ENCODE data around the gene UBE2K.

The UBE2K gene

DNA sequence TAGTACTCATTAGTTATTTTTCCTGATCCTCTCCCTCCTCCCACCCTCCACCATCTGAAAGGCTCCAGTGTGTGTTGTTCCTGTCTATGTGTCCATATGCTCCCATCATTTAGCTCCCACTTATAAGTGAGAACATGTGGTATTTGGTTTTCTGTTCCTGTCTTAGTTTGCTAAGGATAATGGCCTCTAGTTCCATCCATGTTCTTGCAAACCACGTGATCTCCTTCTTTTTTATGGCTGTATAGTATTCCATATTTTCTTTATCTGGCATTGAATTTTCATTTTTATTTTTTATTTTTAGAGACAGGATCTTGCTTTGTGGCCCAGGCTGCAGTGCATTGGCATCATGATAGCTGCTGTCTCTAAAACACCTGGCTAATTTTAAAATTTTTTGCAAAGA, 11.9 kb upstream of the UBE2K start:
- Histone ChIP-seq H3K4me3 (ENCODE audit: insufficient read depth in 1 of 2, low read depth in 1 of 2, low read length in 2 of 2) (no peak overlapping the region), H3K4me1 (ENCODE audit: control insufficient read depth, insufficient read depth, low read depth, low read length) (no peaks in the 10 kb centered on the region), H3K4me2 (ENCODE audit: low read length, poor library complexity, severe bottlenecking) (no peak overlapping the region), H3K23ac (ENCODE audit: low read length in 2 of 2) (no peak overlapping the region), H4K91ac (ENCODE audit: low read length) (no peak overlapping the region), H3K18ac (ENCODE audit: low read depth in 1 of 2, low read length in 2 of 2) (no peak overlapping the region), H2BK5ac (ENCODE audit: low read depth, low read length, poor library complexity, severe bottlenecking) (no peak overlapping the region), H2AFZ (ENCODE audit: low read depth, low read length) (no peak overlapping the region), H2AK5ac (ENCODE audit: low read length, severe bottlenecking) (no peak overlapping the region), H2BK120ac (ENCODE audit: low read depth, low read length) (no peak overlapping the region), H2BK12ac (ENCODE audit: low read length in 2 of 2) (no peak overlapping the region), H3K4ac (ENCODE audit: low read depth in 1 of 2, low read length in 2 of 2) (no peak overlapping the region), H3K27ac (ENCODE audit: low read length, poor library complexity, severe bottlenecking) (no peak overlapping the region), H3K14ac (ENCODE audit: low read length in 2 of 2) (no peak overlapping the region), H3K36me3 (ENCODE audit: control insufficient read depth in 1 of 2, insufficient read depth in 2 of 2, low read depth in 1 of 2, low read length in 2 of 2) (no peaks in the 10 kb centered on the region), H2BK15ac (ENCODE audit: low read depth, poor library complexity, severe bottlenecking) (no peak overlapping the region), H3K9me3 (ENCODE audit: control insufficient read depth, low read length) (no peaks in the 10 kb centered on the region), H3K79me1 (replicated peaks; ENCODE audit: low read length, poor library complexity, severe bottlenecking) (no peaks in the 10 kb centered on the region), H3K27me3 (ENCODE audit: control insufficient read depth in 1 of 2, insufficient read depth in 1 of 2, low read length in 2 of 2) (no peaks in the 10 kb centered on the region), H4K8ac (ENCODE audit: low read length) (no peak overlapping the region), H3K9ac (ENCODE audit: low read length) (no peak overlapping the region)
- DNase-seq = no peak
- no CpG with 5 or more reads among the region's 1 CpG for WGBS

DNA sequence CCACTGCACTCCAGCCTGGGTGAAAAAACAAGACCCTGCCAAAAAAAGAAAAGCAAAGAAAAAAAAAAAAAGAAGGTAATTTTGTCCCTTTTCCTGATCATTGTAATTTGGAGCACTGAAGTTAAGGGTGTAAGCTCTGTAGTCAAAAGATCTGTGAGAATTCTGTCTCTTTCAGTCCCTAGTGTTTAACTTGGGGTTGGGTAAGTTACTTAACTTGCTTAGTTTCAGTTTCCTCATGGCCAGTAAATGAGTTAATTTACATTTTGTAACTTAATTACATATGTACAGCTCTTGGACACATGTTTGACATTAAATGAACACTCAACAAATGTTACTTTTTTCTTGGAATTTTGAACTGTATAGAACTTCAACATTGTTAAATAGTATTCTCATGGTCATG, 10.9 kb upstream of the UBE2K start:
- no peaks in the 10 kb centered on the region for H3K27me3 ChIP-seq (ENCODE audit: control insufficient read depth in 1 of 2, insufficient read depth in 1 of 2, low read length in 2 of 2)
- no peak overlapping the region for H3K4ac ChIP-seq (ENCODE audit: low read depth in 1 of 2, low read length in 2 of 2)
- no peak overlapping the region for H3K18ac ChIP-seq (ENCODE audit: low read depth in 1 of 2, low read length in 2 of 2)
- H3K4me3 ChIP-seq (ENCODE audit: insufficient read depth in 1 of 2, low read depth in 1 of 2, low read length in 2 of 2) = no peak overlapping the region
- H2BK15ac ChIP-seq (ENCODE audit: low read depth, poor library complexity, severe bottlenecking) = no peak overlapping the region
- no peak overlapping the region for H3K23ac ChIP-seq (ENCODE audit: low read length in 2 of 2)
- no peak overlapping the region for H2AFZ ChIP-seq (ENCODE audit: low read depth, low read length)
- H3K9ac ChIP-seq (ENCODE audit: low read length) = no peak overlapping the region
- DNase-seq = no peak
- H2BK5ac ChIP-seq (ENCODE audit: low read depth, low read length, poor library complexity, severe bottlenecking) = no peak overlapping the region
- H3K36me3 ChIP-seq (ENCODE audit: control insufficient read depth in 1 of 2, insufficient read depth in 2 of 2, low read depth in 1 of 2, low read length in 2 of 2) = no peaks in the 10 kb centered on the region
- no peak overlapping the region for H3K4me2 ChIP-seq (ENCODE audit: low read length, poor library complexity, severe bottlenecking)
- no peaks in the 10 kb centered on the region for H3K4me1 ChIP-seq (ENCODE audit: control insufficient read depth, insufficient read depth, low read depth, low read length)
- H3K79me1 ChIP-seq (replicated peaks; ENCODE audit: low read length, poor library complexity, severe bottlenecking) = no peaks in the 10 kb centered on the region
- H4K91ac ChIP-seq (ENCODE audit: low read length) = no peak overlapping the region
- no peak overlapping the region for H2BK120ac ChIP-seq (ENCODE audit: low read depth, low read length)
- H4K8ac ChIP-seq (ENCODE audit: low read length) = no peak overlapping the region
- no peak overlapping the region for H3K14ac ChIP-seq (ENCODE audit: low read length in 2 of 2)
- no peaks in the 10 kb centered on the region for H3K9me3 ChIP-seq (ENCODE audit: control insufficient read depth, low read length)
- H3K27ac ChIP-seq (ENCODE audit: low read length, poor library complexity, severe bottlenecking) = no peak overlapping the region
- H2BK12ac ChIP-seq (ENCODE audit: low read length in 2 of 2) = no peak overlapping the region
- H2AK5ac ChIP-seq (ENCODE audit: low read length, severe bottlenecking) = no peak overlapping the region

DNA sequence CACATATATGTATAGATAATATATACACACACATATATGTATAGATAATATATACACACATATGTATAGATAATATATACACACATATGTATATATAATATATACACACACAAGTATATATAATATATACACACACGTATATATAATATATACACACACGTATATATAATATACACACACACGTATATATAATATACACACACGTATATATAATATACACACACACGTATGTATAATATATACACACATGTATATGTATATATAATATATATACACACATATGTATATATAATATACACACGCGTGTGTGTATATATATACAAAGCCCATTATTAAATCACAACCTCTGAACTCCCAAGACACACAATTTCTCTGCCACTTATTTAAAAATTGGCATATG, 8.0 kb upstream of the UBE2K start:
- Histone ChIP-seq H3K4ac (ENCODE audit: low read depth in 1 of 2, low read length in 2 of 2) (no peak overlapping the region), H3K9me3 (ENCODE audit: control insufficient read depth, low read length) (no peaks in the 10 kb centered on the region), H3K36me3 (ENCODE audit: control insufficient read depth in 1 of 2, insufficient read depth in 2 of 2, low read depth in 1 of 2, low read length in 2 of 2) (no peaks in the 10 kb centered on the region), H3K14ac (ENCODE audit: low read length in 2 of 2) (no peak overlapping the region), H2BK5ac (ENCODE audit: low read depth, low read length, poor library complexity, severe bottlenecking) (no peak overlapping the region), H2AFZ (ENCODE audit: low read depth, low read length) (no peak overlapping the region), H3K4me2 (ENCODE audit: low read length, poor library complexity, severe bottlenecking) (no peak overlapping the region), H2AK5ac (ENCODE audit: low read length, severe bottlenecking) (no peak overlapping the region), H3K9ac (ENCODE audit: low read length) (no peak overlapping the region), H3K18ac (ENCODE audit: low read depth in 1 of 2, low read length in 2 of 2) (no peak overlapping the region), H4K8ac (ENCODE audit: low read length) (no peak overlapping the region), H2BK12ac (ENCODE audit: low read length in 2 of 2) (no peak overlapping the region), H3K27ac (ENCODE audit: low read length, poor library complexity, severe bottlenecking) (no peak overlapping the region), H3K4me1 (ENCODE audit: control insufficient read depth, insufficient read depth, low read depth, low read length) (no peaks in the 10 kb centered on the region), H4K91ac (ENCODE audit: low read length) (no peak overlapping the region), H2BK120ac (ENCODE audit: low read depth, low read length) (no peak overlapping the region), H3K4me3 (ENCODE audit: insufficient read depth in 1 of 2, low read depth in 1 of 2, low read length in 2 of 2) (no peak overlapping the region), H3K79me1 (replicated peaks; ENCODE audit: low read length, poor library complexity, severe bottlenecking) (no peaks in the 10 kb centered on the region), H3K23ac (ENCODE audit: low read length in 2 of 2) (no peak overlapping the region), H3K27me3 (ENCODE audit: control insufficient read depth in 1 of 2, insufficient read depth in 1 of 2, low read length in 2 of 2) (no peaks in the 10 kb centered on the region), H2BK15ac (ENCODE audit: low read depth, poor library complexity, severe bottlenecking) (no peak overlapping the region)
- WGBS = no CpG with 5 or more reads among the region's 7 CpGs
- no peak for DNase-seq

DNA sequence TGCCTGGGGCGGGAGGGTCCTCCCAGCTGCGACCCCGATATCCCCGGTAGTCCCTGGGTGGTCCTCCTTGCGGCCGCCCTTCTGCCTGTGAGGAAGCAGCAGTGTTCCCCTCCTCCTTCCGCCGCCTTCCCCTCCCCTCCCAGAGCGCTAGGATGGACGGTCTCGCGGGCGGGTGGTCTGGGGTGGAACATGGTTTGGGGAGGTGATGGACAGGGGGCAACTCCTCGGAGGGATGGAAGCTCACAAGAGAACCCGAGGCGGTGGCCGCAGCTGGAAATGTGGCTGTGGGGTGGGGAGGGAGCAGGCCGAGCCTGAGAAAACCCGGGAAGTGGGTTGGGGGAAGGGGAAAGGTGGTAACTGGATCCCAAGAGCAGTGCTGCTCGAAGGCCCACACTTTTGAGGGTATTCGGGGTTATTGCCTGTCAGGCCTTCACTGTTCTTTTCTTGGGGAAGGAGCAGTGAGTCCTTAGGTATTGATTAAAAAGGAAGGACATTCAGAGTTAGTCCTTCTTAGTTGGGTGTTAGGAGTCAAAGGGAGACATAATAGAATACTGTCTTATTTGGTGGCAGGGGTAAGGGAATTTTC, 581 bp downstream of the UBE2K start:
- Histone ChIP-seq H2AK5ac (ENCODE audit: low read length, severe bottlenecking) (no peak overlapping the region), H3K4me3 (ENCODE audit: insufficient read depth in 1 of 2, low read depth in 1 of 2, low read length in 2 of 2) (peak overlapping the region; percentile 89 to 91), H2BK12ac (ENCODE audit: low read length in 2 of 2) (peak overlapping the region in 1 of 2 experiments; percentile 42), H4K91ac (ENCODE audit: low read length) (peak overlapping the region; percentile 58), H3K27ac (ENCODE audit: low read length, poor library complexity, severe bottlenecking) (peak overlapping the region; percentile 57), H3K14ac (ENCODE audit: low read length in 2 of 2) (peak overlapping the region; percentile 39 to 100), H2BK5ac (ENCODE audit: low read depth, low read length, poor library complexity, severe bottlenecking) (peak overlapping the region; percentile 66), H3K23ac (ENCODE audit: low read length in 2 of 2) (peak overlapping the region in 1 of 2 experiments; percentile 100), H4K8ac (ENCODE audit: low read length) (peak overlapping the region; percentile 30), H3K27me3 (ENCODE audit: control insufficient read depth in 1 of 2, insufficient read depth in 1 of 2, low read length in 2 of 2) (no peaks in the 10 kb centered on the region), H2BK15ac (ENCODE audit: low read depth, poor library complexity, severe bottlenecking) (no peak overlapping the region), H3K4me2 (ENCODE audit: low read length, poor library complexity, severe bottlenecking) (peak overlapping the region; percentile 85), H3K9me3 (ENCODE audit: control insufficient read depth, low read length) (no peaks in the 10 kb centered on the region), H3K9ac (ENCODE audit: low read length) (peak overlapping the region; percentile 98), H3K4ac (ENCODE audit: low read depth in 1 of 2, low read length in 2 of 2) (peak overlapping the region; percentile 16 to 96), H3K79me1 (replicated peaks; ENCODE audit: low read length, poor library complexity, severe bottlenecking) (no peaks in the 10 kb centered on the region), H3K36me3 (ENCODE audit: control insufficient read depth in 1 of 2, insufficient read depth in 2 of 2, low read depth in 1 of 2, low read length in 2 of 2) (peaks cover 6 to 11% of the 10 kb centered on the region in 2 experiments), H3K4me1 (ENCODE audit: control insufficient read depth, insufficient read depth, low read depth, low read length) (peaks cover 1% of the 10 kb centered on the region), H3K18ac (ENCODE audit: low read depth in 1 of 2, low read length in 2 of 2) (peak overlapping the region; percentile 61 to 100), H2AFZ (ENCODE audit: low read depth, low read length) (peak overlapping the region; percentile 43), H2BK120ac (ENCODE audit: low read depth, low read length) (peak overlapping the region; percentile 78)
- peak; percentile 59 for DNase-seq
- under 1% methylated on average over 18 of the region's 21 CpGs for WGBS

Data from mesenchymal stem cell (in vitro differentiated cells and primary cell).